Hepatocyte (in vitro differentiated cells): ENCODE measurements around the gene MTIF3.

ENCODE experiments used
- CTCF ChIP-seq: fragments of 200-600 bp; sonication (generic); IDR thresholded peaks from 2 replicates; pipeline ENCODE4 v1.5.1; 2016; ENCODE audit warnings: antibody characterized with exemption, mild to moderate bottlenecking; ENCODE audit not compliant: poor library complexity
- EZH2 ChIP-seq: fragments of 200-600 bp; sonication (generic); IDR thresholded peaks from 2 replicates; pipeline ENCODE4 v1.6.1; 2016; ENCODE audit warnings: antibody characterized with exemption, mild to moderate bottlenecking, borderline replicate concordance

GRCh38 chr13:27487776-27488175 is 37.4 kb upstream of the MTIF3 start:
- no peak for TF ChIP-seq EZH2
- no peak for TF ChIP-seq CTCF
